ENCODE results near the gene ARSA. TPM values are rescaled to one million over a fixed set of nuclear protein-coding genes. Genes with fewer than 3 reads are reported as not detected.
A peak's percentile ranks its signal among the peaks of the same experiment; 100 is the strongest.

The ARSA gene
- total and polyA plus RNA-seq, 2 of the 13 experiments (the other 11 are each of a cell fraction or from before 2014, with no cell fraction given): 9.0 to 11.5 TPM

DNA sequence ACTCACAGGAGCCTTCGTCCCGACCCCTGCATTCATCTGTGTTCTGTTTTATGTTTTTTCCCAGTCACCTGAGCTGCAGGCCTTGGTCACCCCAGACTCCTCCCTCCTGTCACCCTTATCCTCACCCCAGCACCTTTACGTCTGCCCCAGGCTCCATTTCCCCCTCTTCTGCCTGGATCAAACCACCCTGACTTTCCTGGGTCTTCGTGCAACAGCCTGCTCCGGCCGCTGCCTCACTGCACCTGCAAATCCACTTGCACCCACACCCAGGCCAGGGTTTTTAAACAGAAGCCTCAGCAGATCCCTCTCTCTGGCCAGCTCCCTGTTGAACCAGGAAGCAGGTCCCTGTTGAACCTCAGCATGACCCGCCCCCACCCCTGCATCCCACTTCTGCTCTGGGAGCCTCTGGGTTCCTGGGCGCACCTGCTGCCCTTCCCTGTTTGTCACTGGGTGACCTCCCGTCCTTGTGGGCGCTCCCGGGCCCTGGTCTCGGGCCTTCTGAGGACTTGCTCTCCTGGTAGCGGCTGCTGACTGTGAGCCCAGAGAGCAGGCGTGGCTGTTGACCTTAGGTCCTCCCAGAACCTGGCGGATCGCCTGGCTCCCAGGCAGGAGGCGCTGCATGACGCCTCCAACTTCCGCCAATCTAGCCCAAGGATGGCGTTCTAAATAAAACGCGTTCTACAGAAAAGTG lies 14.5 kb downstream of the ARSA start (continued):
- TF ChIP-seq RFX5 (IDR thresholded peaks at IDR 0.05; ENCODE audit: low read depth, low read length) (no peak), ZBTB38 (CRISPR knock-in tag; IDR thresholded peaks at IDR 0.05) (no peak), HNRNPK (IDR thresholded peaks at IDR 0.05; ENCODE audit: low read depth, low read length, poor library complexity, severe bottlenecking) (no peak), ZNF605 (CRISPR knock-in tag; IDR thresholded peaks at IDR 0.05) (peak; percentile 41; the same call in 1 of the 2 replicates), GATAD2A (CRISPR knock-in tag; IDR thresholded peaks at IDR 0.05) (0 out of 2 replicates have a peak, but pooled peaks have one; percentile 14), ZNF547 (CRISPR knock-in tag; IDR thresholded peaks at IDR 0.05) (peak; percentile 81), PPARG (CRISPR knock-in tag; conservative IDR thresholded peaks at IDR 0.05) (0 out of 2 replicates have a peak, but pooled peaks have one; percentile 15), SOX13 (IDR thresholded peaks at IDR 0.05) (no peak), SOX13 (CRISPR knock-in tag; conservative IDR thresholded peaks at IDR 0.05 in 1 of 2, IDR thresholded peaks at IDR 0.05 in 1 of 2) (0 out of 4 replicates have a peak, but pooled peaks of 1 of the 2 experiments have one; percentile 18), ZNF607 (CRISPR knock-in tag; IDR thresholded peaks at IDR 0.05; ENCODE audit: borderline replicate concordance) (peak; percentile 35; the same call in 1 of the 2 replicates), ZNF562 (CRISPR knock-in tag; IDR thresholded peaks at IDR 0.05; ENCODE audit: borderline replicate concordance) (no peak), TRIM24 (CRISPR knock-in tag; IDR thresholded peaks at IDR 0.05) (no peak), FOXA3 (CRISPR knock-in tag; IDR thresholded peaks at IDR 0.05) (peak; percentile 57; the same call in 1 of the 2 replicates)
- TF ChIP-seq, protein P1, sequence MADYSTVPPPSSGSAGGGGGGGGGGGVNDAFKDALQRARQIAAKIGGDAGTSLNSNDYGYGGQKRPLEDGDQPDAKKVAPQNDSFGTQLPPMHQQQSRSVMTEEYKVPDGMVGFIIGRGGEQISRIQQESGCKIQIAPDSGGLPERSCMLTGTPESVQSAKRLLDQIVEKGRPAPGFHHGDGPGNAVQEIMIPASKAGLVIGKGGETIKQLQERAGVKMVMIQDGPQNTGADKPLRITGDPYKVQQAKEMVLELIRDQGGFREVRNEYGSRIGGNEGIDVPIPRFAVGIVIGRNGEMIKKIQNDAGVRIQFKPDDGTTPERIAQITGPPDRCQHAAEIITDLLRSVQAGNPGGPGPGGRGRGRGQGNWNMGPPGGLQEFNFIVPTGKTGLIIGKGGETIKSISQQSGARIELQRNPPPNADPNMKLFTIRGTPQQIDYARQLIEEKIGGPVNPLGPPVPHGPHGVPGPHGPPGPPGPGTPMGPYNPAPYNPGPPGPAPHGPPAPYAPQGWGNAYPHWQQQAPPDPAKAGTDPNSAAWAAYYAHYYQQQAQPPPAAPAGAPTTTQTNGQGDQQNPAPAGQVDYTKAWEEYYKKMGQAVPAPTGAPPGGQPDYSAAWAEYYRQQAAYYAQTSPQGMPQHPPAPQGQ (CRISPR knock-in tag; IDR thresholded peaks at IDR 0.05; ENCODE audit: borderline replicate concordance): peak; percentile 62; the same call in 1 of the 2 replicates
- TF ChIP-seq, protein P2, sequence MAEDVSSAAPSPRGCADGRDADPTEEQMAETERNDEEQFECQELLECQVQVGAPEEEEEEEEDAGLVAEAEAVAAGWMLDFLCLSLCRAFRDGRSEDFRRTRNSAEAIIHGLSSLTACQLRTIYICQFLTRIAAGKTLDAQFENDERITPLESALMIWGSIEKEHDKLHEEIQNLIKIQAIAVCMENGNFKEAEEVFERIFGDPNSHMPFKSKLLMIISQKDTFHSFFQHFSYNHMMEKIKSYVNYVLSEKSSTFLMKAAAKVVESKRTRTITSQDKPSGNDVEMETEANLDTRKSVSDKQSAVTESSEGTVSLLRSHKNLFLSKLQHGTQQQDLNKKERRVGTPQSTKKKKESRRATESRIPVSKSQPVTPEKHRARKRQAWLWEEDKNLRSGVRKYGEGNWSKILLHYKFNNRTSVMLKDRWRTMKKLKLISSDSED (CRISPR knock-in tag; IDR thresholded peaks at IDR 0.05): no peak
- TF ChIP-seq, protein P3, sequence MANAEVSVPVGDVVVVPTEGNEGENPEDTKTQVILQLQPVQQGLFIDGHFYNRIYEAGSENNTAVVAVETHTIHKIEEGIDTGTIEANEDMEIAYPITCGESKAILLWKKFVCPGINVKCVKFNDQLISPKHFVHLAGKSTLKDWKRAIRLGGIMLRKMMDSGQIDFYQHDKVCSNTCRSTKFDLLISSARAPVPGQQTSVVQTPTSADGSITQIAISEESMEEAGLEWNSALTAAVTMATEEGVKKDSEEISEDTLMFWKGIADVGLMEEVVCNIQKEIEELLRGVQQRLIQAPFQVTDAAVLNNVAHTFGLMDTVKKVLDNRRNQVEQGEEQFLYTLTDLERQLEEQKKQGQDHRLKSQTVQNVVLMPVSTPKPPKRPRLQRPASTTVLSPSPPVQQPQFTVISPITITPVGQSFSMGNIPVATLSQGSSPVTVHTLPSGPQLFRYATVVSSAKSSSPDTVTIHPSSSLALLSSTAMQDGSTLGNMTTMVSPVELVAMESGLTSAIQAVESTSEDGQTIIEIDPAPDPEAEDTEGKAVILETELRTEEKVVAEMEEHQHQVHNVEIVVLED (CRISPR knock-in tag; IDR thresholded peaks at IDR 0.05; ENCODE audit: borderline replicate concordance): peak; percentile 38; the same call in 1 of the 2 replicates
- TF ChIP-seq, protein P4, sequence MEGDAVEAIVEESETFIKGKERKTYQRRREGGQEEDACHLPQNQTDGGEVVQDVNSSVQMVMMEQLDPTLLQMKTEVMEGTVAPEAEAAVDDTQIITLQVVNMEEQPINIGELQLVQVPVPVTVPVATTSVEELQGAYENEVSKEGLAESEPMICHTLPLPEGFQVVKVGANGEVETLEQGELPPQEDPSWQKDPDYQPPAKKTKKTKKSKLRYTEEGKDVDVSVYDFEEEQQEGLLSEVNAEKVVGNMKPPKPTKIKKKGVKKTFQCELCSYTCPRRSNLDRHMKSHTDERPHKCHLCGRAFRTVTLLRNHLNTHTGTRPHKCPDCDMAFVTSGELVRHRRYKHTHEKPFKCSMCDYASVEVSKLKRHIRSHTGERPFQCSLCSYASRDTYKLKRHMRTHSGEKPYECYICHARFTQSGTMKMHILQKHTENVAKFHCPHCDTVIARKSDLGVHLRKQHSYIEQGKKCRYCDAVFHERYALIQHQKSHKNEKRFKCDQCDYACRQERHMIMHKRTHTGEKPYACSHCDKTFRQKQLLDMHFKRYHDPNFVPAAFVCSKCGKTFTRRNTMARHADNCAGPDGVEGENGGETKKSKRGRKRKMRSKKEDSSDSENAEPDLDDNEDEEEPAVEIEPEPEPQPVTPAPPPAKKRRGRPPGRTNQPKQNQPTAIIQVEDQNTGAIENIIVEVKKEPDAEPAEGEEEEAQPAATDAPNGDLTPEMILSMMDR (CRISPR knock-in tag; IDR thresholded peaks at IDR 0.05): peak; percentile 81
- TF ChIP-seq, protein P5, sequence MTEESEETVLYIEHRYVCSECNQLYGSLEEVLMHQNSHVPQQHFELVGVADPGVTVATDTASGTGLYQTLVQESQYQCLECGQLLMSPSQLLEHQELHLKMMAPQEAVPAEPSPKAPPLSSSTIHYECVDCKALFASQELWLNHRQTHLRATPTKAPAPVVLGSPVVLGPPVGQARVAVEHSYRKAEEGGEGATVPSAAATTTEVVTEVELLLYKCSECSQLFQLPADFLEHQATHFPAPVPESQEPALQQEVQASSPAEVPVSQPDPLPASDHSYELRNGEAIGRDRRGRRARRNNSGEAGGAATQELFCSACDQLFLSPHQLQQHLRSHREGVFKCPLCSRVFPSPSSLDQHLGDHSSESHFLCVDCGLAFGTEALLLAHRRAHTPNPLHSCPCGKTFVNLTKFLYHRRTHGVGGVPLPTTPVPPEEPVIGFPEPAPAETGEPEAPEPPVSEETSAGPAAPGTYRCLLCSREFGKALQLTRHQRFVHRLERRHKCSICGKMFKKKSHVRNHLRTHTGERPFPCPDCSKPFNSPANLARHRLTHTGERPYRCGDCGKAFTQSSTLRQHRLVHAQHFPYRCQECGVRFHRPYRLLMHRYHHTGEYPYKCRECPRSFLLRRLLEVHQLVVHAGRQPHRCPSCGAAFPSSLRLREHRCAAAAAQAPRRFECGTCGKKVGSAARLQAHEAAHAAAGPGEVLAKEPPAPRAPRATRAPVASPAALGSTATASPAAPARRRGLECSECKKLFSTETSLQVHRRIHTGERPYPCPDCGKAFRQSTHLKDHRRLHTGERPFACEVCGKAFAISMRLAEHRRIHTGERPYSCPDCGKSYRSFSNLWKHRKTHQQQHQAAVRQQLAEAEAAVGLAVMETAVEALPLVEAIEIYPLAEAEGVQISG (CRISPR knock-in tag; IDR thresholded peaks at IDR 0.05): peak; percentile 92

Measured in HepG2 (cell line).